ENCODE measurements around the gene AFF3.

DNA sequence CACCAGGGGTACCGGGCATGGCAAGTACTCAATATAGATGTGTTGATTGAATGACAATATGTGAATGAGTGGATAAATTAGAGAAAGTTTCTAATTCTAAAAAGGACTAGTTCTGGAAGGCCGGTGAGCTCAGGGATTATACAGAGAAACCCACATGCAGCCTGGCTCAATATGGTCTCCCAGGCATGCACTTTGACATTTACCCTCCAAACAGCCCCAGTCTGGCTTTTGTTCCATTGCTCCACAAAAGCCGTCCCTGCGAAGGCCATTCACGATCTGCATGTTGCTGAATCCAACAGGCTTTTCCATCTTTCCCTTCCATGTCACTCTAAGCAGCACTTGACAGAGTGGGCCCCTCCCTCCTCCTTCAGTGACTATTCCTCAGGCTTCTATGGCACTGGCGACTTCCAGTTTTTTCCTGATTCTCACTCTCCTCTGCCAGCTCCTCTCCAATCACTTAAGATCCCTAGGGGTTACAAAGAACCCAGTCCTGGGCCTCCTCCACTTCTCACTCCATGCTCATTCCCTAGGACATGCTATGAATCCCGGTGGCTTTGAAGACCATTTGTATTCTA is 266.7 kb downstream of the AFF3 start:
- TF ChIP-seq CTCF (conservative IDR thresholded peaks at IDR 0.05 in 1 of 2, IDR thresholded peaks at IDR 0.05 in 1 of 2; ENCODE audit: extremely low read depth in 1 of 2, insufficient read depth in 1 of 2, low read depth in 1 of 2, low read length in 2 of 2) (no peak), EZH2 (IDR thresholded peaks at IDR 0.05; ENCODE audit: borderline replicate concordance, low read length) (no peak)

Measured in mammary epithelial cell (primary cell).